ENCODE results near the gene DRC1. TPM values are rescaled to one million over a fixed set of nuclear protein-coding genes. Genes with fewer than 3 reads are reported as not detected.

DRC1 gene
- polyA plus RNA-seq, 1 of the 3 experiments (the other 2 are of a cell fraction), result 0.18 TPM

GRCh38 chr2:26494199-26494598, 92.5 kb downstream of the DRC1 start:
- Histone ChIP-seq H3K9me3 (no peaks in the 10 kb centered on the region), H2AFZ (ENCODE audit: low read depth) (no peak overlapping the region), H3K79me2 (ENCODE audit: insufficient read depth) (no peaks in the 10 kb centered on the region), H3K9me2 (no peaks in the 10 kb centered on the region), H3K4me2 (no peak overlapping the region), H3K27ac (ENCODE audit: low read depth in 2 of 2, low read length in 1 of 2) (no peak overlapping the region), H3K4me1 (ENCODE audit: control insufficient read depth in 1 of 2, insufficient read depth in 2 of 2, low read depth in 1 of 2, low read length in 1 of 2) (no peaks in the 10 kb centered on the region), H3F3A (replicated peaks; ENCODE audit: insufficient read depth) (no peaks in the 10 kb centered on the region), H3K27me3 (ENCODE audit: insufficient read depth) (peaks cover 24% of the 10 kb centered on the region; the same call in 1 of the 2 replicates), H4K20me1 (ENCODE audit: insufficient read depth) (no peaks in the 10 kb centered on the region), H3K36me3 (replicated peaks in 1 of 2; ENCODE audit: control insufficient read depth in 1 of 2, insufficient read depth in 2 of 2, low read length in 1 of 2) (no peaks in the 10 kb centered on the region), H3K4me3 (ENCODE audit: low read depth in 2 of 2, low read length in 1 of 2) (no peak overlapping the region), H3K9ac (no peak overlapping the region)
- no peak for TF ChIP-seq IRF3 (IDR thresholded peaks at IDR 0.05; ENCODE audit: low read depth, low read length)
- TF ChIP-seq TEAD4 (IDR thresholded peaks at IDR 0.05; ENCODE audit: borderline replicate concordance, insufficient read depth), result no peak
- TF ChIP-seq USF2 (IDR thresholded peaks at IDR 0.05; ENCODE audit: borderline replicate concordance, low read depth, low read length), result no peak
- TF ChIP-seq MEF2A (IDR thresholded peaks at IDR 0.05; ENCODE audit: borderline replicate concordance, low read depth), result no peak
- no peak for TF ChIP-seq PBX3 (IDR thresholded peaks at IDR 0.05)
- 98% methylated on average over 4 of the region's 4 CpGs for WGBS (ENCODE audit: low lambda C conversion rate)
- ChIA-PET POLR2A (no interaction called here), CTCF (no interaction called here)
- DNase-seq, result no peak

GRCh38 chr2:26494891-26495290, 93.2 kb downstream of the DRC1 start:
- CTCF ChIA-PET, result interaction anchor here (2.0 kb wide), 1 partner anchor 21 kb away, joined by 4 read pairs; no protein-coding TSS in a partner anchor
- no peak for DNase-seq
- H3K79me2 ChIP-seq (ENCODE audit: insufficient read depth), result no peaks in the 10 kb centered on the region
- no peaks in the 10 kb centered on the region for H3K36me3 ChIP-seq (replicated peaks in 1 of 2; ENCODE audit: control insufficient read depth in 1 of 2, insufficient read depth in 2 of 2, low read length in 1 of 2)
- POLR2A ChIA-PET, result no interaction called here
- H4K20me1 ChIP-seq (ENCODE audit: insufficient read depth), result no peaks in the 10 kb centered on the region
- no peaks in the 10 kb centered on the region for H3K9me3 ChIP-seq
- H2AFZ ChIP-seq (ENCODE audit: low read depth), result no peak overlapping the region
- no peak overlapping the region for H3K27ac ChIP-seq (ENCODE audit: low read depth in 2 of 2, low read length in 1 of 2)
- no peaks in the 10 kb centered on the region for H3F3A ChIP-seq (replicated peaks; ENCODE audit: insufficient read depth)
- H3K4me1 ChIP-seq (ENCODE audit: control insufficient read depth in 1 of 2, insufficient read depth in 2 of 2, low read depth in 1 of 2, low read length in 1 of 2), result no peaks in the 10 kb centered on the region
- H3K27me3 ChIP-seq (ENCODE audit: insufficient read depth), result peaks cover 24% of the 10 kb centered on the region; the same call in 1 of the 2 replicates
- no peak overlapping the region for H3K9ac ChIP-seq
- H3K4me2 ChIP-seq, result no peak overlapping the region
- H3K9me2 ChIP-seq, result no peaks in the 10 kb centered on the region
- WGBS (ENCODE audit: low lambda C conversion rate), result 60% methylated on average over 8 of the region's 8 CpGs
- no peak overlapping the region for H3K4me3 ChIP-seq (ENCODE audit: low read depth in 2 of 2, low read length in 1 of 2)
- TF ChIP-seq MAX (IDR thresholded peaks at IDR 0.05; ENCODE audit: low read depth) (no peak), CHD2 (IDR thresholded peaks at IDR 0.05; ENCODE audit: low read length, partially characterized antibody) (no peak), YY1 (IDR thresholded peaks at IDR 0.05; ENCODE audit: low read depth) (no peak), GATA2 (CRISPR knock-in tag; IDR thresholded peaks at IDR 0.05) (no peak), POLR2AphosphoS5 (IDR thresholded peaks at IDR 0.05; ENCODE audit: low read depth, low read length) (no peak), FOSL2 (IDR thresholded peaks at IDR 0.05; ENCODE audit: borderline replicate concordance, low read depth) (no peak), RFX5 (IDR thresholded peaks at IDR 0.05; ENCODE audit: low read length) (no peak), GABPA (IDR thresholded peaks at IDR 0.05; ENCODE audit: low read depth) (no peak), TAF1 (IDR thresholded peaks at IDR 0.05; ENCODE audit: borderline replicate concordance, low read depth, low read length) (no peak), REST (IDR thresholded peaks at IDR 0.05; ENCODE audit: low read depth, low read length) (no peak), SIN3A (IDR thresholded peaks at IDR 0.05; ENCODE audit: borderline replicate concordance, low read depth, low read length) (no peak), TCF12 (IDR thresholded peaks at IDR 0.05) (no peak), ZBTB33 (IDR thresholded peaks at IDR 0.05; ENCODE audit: borderline replicate concordance, low read depth) (no peak), RAD21 (IDR thresholded peaks at IDR 0.05; ENCODE audit: low read length) (no peak), RXRA (IDR thresholded peaks at IDR 0.05; ENCODE audit: borderline replicate concordance, low read depth) (no peak), MEF2A (IDR thresholded peaks at IDR 0.05; ENCODE audit: borderline replicate concordance, low read depth) (no peak)

Measured in SK-N-SH (cell line).